IMR-90 (cell line): ENCODE measurements around the gene ACOT2. TPM values are rescaled to one million over a fixed set of nuclear protein-coding genes. Genes with fewer than 3 reads are reported as not detected.

Source experiments
- ATAC-seq: fragments of 200-7000 bp; cut with Tn5 transposase; 2 replicates; pipeline ENCODE4 v1.9.1; 2020; ENCODE audit warnings: low read depth, mild to moderate bottlenecking, moderate library complexity
- BruUV-seq: library from RNA; stranded (reverse); fragments of 400-500 nt; replicated peaks from 2 replicates; lab custom pipeline; 2021; lab: Mats Ljungman, UMichigan
- CTCF ChIA-PET: fragments of 300-600 bp; formaldehyde crosslinking; extraction: SDS; loops from one replicate; lab custom pipeline; 2021; ENCODE audit warnings: antibody characterized with exemption; lab: Yijun Ruan, JAX
- POLR2A ChIA-PET: fragments of 300-600 bp; sonication (Branson Sonifier 250); formaldehyde crosslinking; loops from one replicate; lab custom pipeline; 2022; ENCODE audit warnings: antibody characterized with exemption; ENCODE audit not compliant: unreplicated experiment; lab: Charles Lee
- DNase-seq: peaks from one replicate; pipeline ENCODE4 v3.0.0; 2013
- H2AFZ ChIP-seq: replicated peaks from 2 replicates; pipeline ENCODE3; 2013; ENCODE audit warnings: low read length, mild to moderate bottlenecking; ENCODE audit not compliant: poor library complexity
- H2AK5ac ChIP-seq: 2 replicates; pipeline ENCODE4 v1.6.1; 2013; ENCODE audit warnings: low read depth, low read length, inconsistent platforms
- H2AK9ac ChIP-seq: replicated peaks from 2 replicates; pipeline ENCODE3; 2013; ENCODE audit warnings: mild to moderate bottlenecking, low read depth, low read length, moderate library complexity; ENCODE audit not compliant: poor library complexity
- H2BK120ac ChIP-seq: 2 replicates; pipeline ENCODE4 v1.6.1; 2013; ENCODE audit warnings: low read depth, low read length, inconsistent platforms
- H2BK15ac ChIP-seq: 3 replicates; pipeline ENCODE4 v1.6.1; 2013; ENCODE audit warnings: low read depth, low read length, inconsistent platforms
- H2BK20ac ChIP-seq: 2 replicates; pipeline ENCODE4 v1.6.1; 2013; ENCODE audit warnings: low read depth, mild to moderate bottlenecking, inconsistent platforms, low read length, moderate library complexity
- H2BK5ac ChIP-seq: 2 replicates; pipeline ENCODE4 v1.6.1; 2013; ENCODE audit warnings: mild to moderate bottlenecking, low read depth, low read length, inconsistent platforms; ENCODE audit not compliant: poor library complexity, severe bottlenecking
- H3K14ac ChIP-seq: replicated peaks from 2 replicates; pipeline ENCODE4 v1.6.1; 2013; ENCODE audit warnings: low read depth, low read length, inconsistent platforms
- H3K18ac ChIP-seq: 2 replicates; pipeline ENCODE4 v1.6.1; 2013; ENCODE audit warnings: low read depth, low read length, control low read depth
- H3K23ac ChIP-seq: 2 replicates; pipeline ENCODE4 v1.6.1; 2013; ENCODE audit warnings: low read depth, low read length, inconsistent platforms
- H3K27ac ChIP-seq: 2 replicates; pipeline ENCODE4 v1.5.1; 2013; ENCODE audit warnings: mild to moderate bottlenecking, control low read depth, low read length; ENCODE audit not compliant: insufficient read depth
- H3K27me3 ChIP-seq: 2 replicates; pipeline ENCODE4 v1.6.1; 2013; ENCODE audit warnings: low read length; ENCODE audit not compliant: control insufficient read depth, insufficient read depth
- H3K36me3 ChIP-seq: 2 replicates; pipeline ENCODE4 v1.6.1; 2013; ENCODE audit warnings: low read length, mixed read lengths; ENCODE audit not compliant: control insufficient read depth, insufficient read depth
- H3K4ac ChIP-seq: 2 replicates; pipeline ENCODE4 v1.6.1; 2013; ENCODE audit warnings: low read depth, low read length, inconsistent platforms
- H3K4me1 ChIP-seq: 2 replicates; pipeline ENCODE4 v1.6.1; 2013; ENCODE audit warnings: low read length, mixed read lengths; ENCODE audit not compliant: control insufficient read depth, insufficient read depth
- H3K4me2 ChIP-seq: 2 replicates; pipeline ENCODE4 v1.6.1; 2013; ENCODE audit warnings: low read depth, mild to moderate bottlenecking, control low read depth, low read length, moderate library complexity
- H3K4me3 ChIP-seq: 2 replicates; pipeline ENCODE4 v1.5.1; 2013; ENCODE audit warnings: low read depth, mild to moderate bottlenecking, control low read depth, low read length, moderate library complexity; ENCODE audit not compliant: insufficient read depth
- H3K56ac ChIP-seq: 2 replicates; pipeline ENCODE4 v1.6.1; 2013; ENCODE audit warnings: low read length, inconsistent platforms; ENCODE audit not compliant: insufficient read depth; ENCODE audit errors: extremely low read depth
- H3K79me1 ChIP-seq, 2 experiments: 2 replicates each; pipeline ENCODE4 v1.6.1; 2013; ENCODE audit warnings: low read length in 2 of 2, inconsistent platforms in 1 of 2, low read depth in 1 of 2
- H3K9ac ChIP-seq: 2 replicates; pipeline ENCODE4 v1.6.1; 2013; ENCODE audit warnings: low read depth, low read length, control low read depth
- H3K9me1 ChIP-seq: 2 replicates; pipeline ENCODE4 v1.6.1; 2013; ENCODE audit warnings: low read length, inconsistent platforms; ENCODE audit not compliant: insufficient read depth
- H3K9me3 ChIP-seq: 2 replicates; pipeline ENCODE4 v1.6.1; 2013; ENCODE audit warnings: low read length; ENCODE audit not compliant: control insufficient read depth, insufficient read depth
- H4K20me1 ChIP-seq: 2 replicates; pipeline ENCODE4 v1.6.1; 2013; ENCODE audit warnings: low read length, inconsistent platforms; ENCODE audit not compliant: insufficient read depth
- H4K5ac ChIP-seq: 2 replicates; pipeline ENCODE4 v1.6.1; 2013; ENCODE audit warnings: mild to moderate bottlenecking, low read depth, low read length, control low read depth
- H4K8ac ChIP-seq, 2 experiments: 2 replicates each; pipeline ENCODE4 v1.6.1; 2013; ENCODE audit warnings: low read depth in 2 of 2, low read length in 2 of 2, control low read depth in 1 of 2, inconsistent platforms in 1 of 2
- H4K91ac ChIP-seq: 2 replicates; pipeline ENCODE4 v1.6.1; 2013; ENCODE audit warnings: low read depth, low read length, inconsistent platforms; ENCODE audit not compliant: insufficient read depth
- MAZ ChIP-seq: IDR thresholded peaks from 2 replicates; pipeline ENCODE4 v1.6.1; 2012; ENCODE audit warnings: low read depth, mild to moderate bottlenecking, low read length, improper control_type of control experiment, moderate library complexity, borderline replicate concordance
- MXI1 ChIP-seq: IDR thresholded peaks from 2 replicates; pipeline ENCODE4 v1.6.1; 2012; ENCODE audit warnings: low read depth, mild to moderate bottlenecking, low read length, moderate library complexity, borderline replicate concordance
- POLR2A ChIP-seq: IDR thresholded peaks from 2 replicates; pipeline ENCODE4 v1.6.1; 2012; ENCODE audit warnings: mild to moderate bottlenecking, low read depth, low read length
- WGBS, 2 experiments: methylation state at CpG; one replicate each; pipeline versions ENCODE4 v1.1.5 to v1.1.7; 2013; ENCODE audit warnings: missing lambda C conversion rate in 2 of 2; ENCODE audit not compliant: insufficient read length in 1 of 2; ENCODE audit errors: extremely low coverage in 2 of 2; 5-methylcytosine and 5-hydroxymethylcytosine counted together
- dilution Hi-C: fragments of 300-500 bp; cut with HindIII; formaldehyde crosslinking; loops from one replicate; pipeline ENCODE4 v1.14.3; 2018; ENCODE audit warnings: low sequenced_read_pairs; ENCODE audit not compliant: unreplicated experiment
- in situ Hi-C: fragments of 300-500 bp; cut with MboI; formaldehyde crosslinking; loops from 3 replicates; pipeline ENCODE4 v1.14.3; 2019; ENCODE audit warnings: low sequenced_read_pairs, inconsistent platforms, mixed read lengths
- intact Hi-C: fragments of 100-400 bp; cut with micrococcal nuclease; formaldehyde crosslinking; loops from 2 replicates; pipeline ENCODE4 v1.10.0; 2022
- polyA plus RNA-seq, 3 experiments: library from polyadenylated mRNA; depleted of rRNA; stranded (reverse); fragments of >200 nt; gene quantifications; 2 replicates each; pipeline ENCODE4 v1.2.3, GENCODE V29; 2012; ENCODE audit warnings: low replicate concordance in 1 of 3
- total RNA-seq: library from RNA; depleted of rRNA; stranded (reverse); fragments of >200 nt; gene quantifications from 2 replicates; pipeline ENCODE4 v1.2.3, GENCODE V29; 2012
- TF ChIP-seq, protein P1 (sequence below): conservative IDR thresholded peaks from 2 replicates; pipeline ENCODE4 v1.5.1; 2012; ENCODE audit warnings: mild to moderate bottlenecking, low read depth, low read length, improper control_type of control experiment
- TF ChIP-seq, protein P2 (sequence below): fragments of 150-350 bp; IDR thresholded peaks from 2 replicates; pipeline ENCODE4 v1.6.1; 2016; ENCODE audit warnings: low read depth, mild to moderate bottlenecking, low read length, moderate library complexity, borderline replicate concordance

The ACOT2 gene
- total and polyA plus RNA-seq, 2 of the 4 experiments (the other 2 are of a cell fraction) = 24.7 to 33.1 TPM

DNA sequence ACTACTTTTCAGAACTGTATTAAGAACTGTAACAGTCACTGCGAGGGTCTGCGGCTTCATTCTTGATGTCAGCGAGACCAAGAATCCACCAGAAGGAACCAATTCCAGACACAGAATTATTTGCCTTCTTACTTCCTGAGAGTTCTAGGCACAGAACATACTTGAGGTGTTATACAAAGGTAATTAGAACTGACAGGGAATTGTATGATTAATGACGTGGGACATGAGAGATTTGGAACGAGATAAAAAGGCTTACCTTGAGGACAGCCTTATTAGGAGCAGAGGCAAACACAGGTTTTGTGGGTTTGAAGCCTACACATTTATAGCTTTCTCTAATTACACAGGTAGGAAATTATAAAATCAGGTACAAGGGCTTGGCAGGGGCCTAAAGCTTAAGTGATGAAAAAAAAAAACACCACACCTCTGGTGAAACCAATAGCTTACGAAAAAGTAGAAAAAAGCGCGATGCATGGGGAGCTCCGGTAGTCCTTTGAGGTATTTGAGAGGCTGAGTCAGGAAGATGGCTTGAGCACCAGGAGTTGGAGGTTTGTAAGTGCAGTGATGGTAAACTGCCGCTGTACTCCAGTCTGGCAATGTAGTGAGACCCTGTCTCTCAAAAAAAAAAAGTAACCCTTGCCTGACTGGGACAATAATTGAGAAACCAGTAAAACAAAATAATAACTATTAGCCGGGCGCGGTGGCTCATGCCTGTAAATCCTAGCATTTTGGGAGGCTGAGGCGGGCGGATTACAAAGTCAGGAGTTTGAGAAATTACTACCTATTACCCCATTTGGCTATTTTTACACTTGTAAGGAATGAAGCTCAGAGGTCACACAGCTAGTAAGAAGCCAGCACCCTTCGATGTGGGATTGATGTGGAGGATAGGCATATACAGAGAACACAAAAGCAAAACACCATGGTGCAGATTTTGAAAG lies 795 bp upstream of the ACOT2 start:
- Histone ChIP-seq H2BK5ac (peak overlapping the region; percentile 81), H3K9ac (peak overlapping the region; percentile 93), H3K23ac (peak overlapping the region; percentile 20; the same call in 1 of the 2 replicates), H3K4ac (peak overlapping the region; percentile 99), H3K14ac (peak overlapping the region; percentile 19), H2BK15ac (peak overlapping the region; percentile 39; the same call in 1 of the 3 replicates), H2BK20ac (0 out of 2 replicates have a peak overlapping the region, but pooled peaks have one; percentile 12), H2AK5ac (peak overlapping the region; percentile 47), H4K91ac (peak overlapping the region; percentile 99), H3K4me2 (peak overlapping the region; percentile 86), H4K8ac (peak overlapping the region; percentile 87 to 99), H3K56ac (peak overlapping the region; percentile 88), H3K4me1 (peaks cover 9% of the 10 kb centered on the region; the same call in 1 of the 2 replicates), H3K9me1 (no peaks in the 10 kb centered on the region; the same call in 1 of the 2 replicates), H2AFZ (no peak overlapping the region), H4K20me1 (peaks cover 4% of the 10 kb centered on the region; the same call in 1 of the 2 replicates), H3K9me3 (no peaks in the 10 kb centered on the region), H3K36me3 (no peaks in the 10 kb centered on the region; the same call in 1 of the 2 replicates), H3K27me3 (no peaks in the 10 kb centered on the region), H2BK120ac (peak overlapping the region; percentile 95; the same call in 1 of the 2 replicates), H2AK9ac (peak overlapping the region; percentile 55), H3K4me3 (peak overlapping the region; percentile 70), H3K27ac (peak overlapping the region; percentile 92), H3K18ac (peak overlapping the region; percentile 21), H3K79me1 (peaks cover 15 to 29% of the 10 kb centered on the region in 2 experiments), H4K5ac (peak overlapping the region; percentile 95)
- dilution Hi-C loops (no loop called here), intact Hi-C loops (loop anchor here (5.0 kb wide), 1 partner anchor 46 kb away; no protein-coding TSS in a partner anchor), in situ Hi-C loops (no loop called here)
- ATAC-seq = no peak; the same call in 1 of the 2 replicates
- DNase-seq = peak; percentile 41
- WGBS, 2 experiments = no CpG with 5 or more reads among the region's 16 CpGs
- POLR2A ChIA-PET = interaction anchor here (0.5 to 0.7 kb wide), 6 partner anchors 34 to 304 kb away, joined by 3 to 4 read pairs (median 4); no protein-coding TSS in a partner anchor
- TF ChIP-seq, protein P1, sequence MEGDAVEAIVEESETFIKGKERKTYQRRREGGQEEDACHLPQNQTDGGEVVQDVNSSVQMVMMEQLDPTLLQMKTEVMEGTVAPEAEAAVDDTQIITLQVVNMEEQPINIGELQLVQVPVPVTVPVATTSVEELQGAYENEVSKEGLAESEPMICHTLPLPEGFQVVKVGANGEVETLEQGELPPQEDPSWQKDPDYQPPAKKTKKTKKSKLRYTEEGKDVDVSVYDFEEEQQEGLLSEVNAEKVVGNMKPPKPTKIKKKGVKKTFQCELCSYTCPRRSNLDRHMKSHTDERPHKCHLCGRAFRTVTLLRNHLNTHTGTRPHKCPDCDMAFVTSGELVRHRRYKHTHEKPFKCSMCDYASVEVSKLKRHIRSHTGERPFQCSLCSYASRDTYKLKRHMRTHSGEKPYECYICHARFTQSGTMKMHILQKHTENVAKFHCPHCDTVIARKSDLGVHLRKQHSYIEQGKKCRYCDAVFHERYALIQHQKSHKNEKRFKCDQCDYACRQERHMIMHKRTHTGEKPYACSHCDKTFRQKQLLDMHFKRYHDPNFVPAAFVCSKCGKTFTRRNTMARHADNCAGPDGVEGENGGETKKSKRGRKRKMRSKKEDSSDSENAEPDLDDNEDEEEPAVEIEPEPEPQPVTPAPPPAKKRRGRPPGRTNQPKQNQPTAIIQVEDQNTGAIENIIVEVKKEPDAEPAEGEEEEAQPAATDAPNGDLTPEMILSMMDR = no peak
- TF ChIP-seq POLR2A (no peak), MXI1 (no peak), MAZ (no peak)
- TF ChIP-seq, protein P2, sequence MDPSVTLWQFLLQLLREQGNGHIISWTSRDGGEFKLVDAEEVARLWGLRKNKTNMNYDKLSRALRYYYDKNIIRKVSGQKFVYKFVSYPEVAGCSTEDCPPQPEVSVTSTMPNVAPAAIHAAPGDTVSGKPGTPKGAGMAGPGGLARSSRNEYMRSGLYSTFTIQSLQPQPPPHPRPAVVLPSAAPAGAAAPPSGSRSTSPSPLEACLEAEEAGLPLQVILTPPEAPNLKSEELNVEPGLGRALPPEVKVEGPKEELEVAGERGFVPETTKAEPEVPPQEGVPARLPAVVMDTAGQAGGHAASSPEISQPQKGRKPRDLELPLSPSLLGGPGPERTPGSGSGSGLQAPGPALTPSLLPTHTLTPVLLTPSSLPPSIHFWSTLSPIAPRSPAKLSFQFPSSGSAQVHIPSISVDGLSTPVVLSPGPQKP = no peak
- CTCF ChIA-PET = interaction anchor here (0.7 to 1.4 kb wide), 2 partner anchors 56 to 60 kb away, joined by 5 to 6 read pairs; no protein-coding TSS in a partner anchor
- no TSS peak for BruUV-seq
